GM19351 (cell line): ENCODE measurements around the gene NOTCH2.
"Not testable (repeated sequence)": the region's sequence is repeated elsewhere in the genome, so short reads cannot be mapped to it uniquely, and the experiment has no call there.

ENCODE experiments used
- ATAC-seq: cut with Tn5 transposase; IDR thresholded peaks from one replicate; pipeline ENCODE4 v1.9.1; 2021; ENCODE audit warnings: mild to moderate bottlenecking, moderate library complexity; ENCODE audit not compliant: unreplicated experiment

The NOTCH2 gene

GRCh38 chr1:119975582-119976254 lies 93.7 kb downstream of the NOTCH2 start:
- ATAC-seq, result not testable (repeated sequence)

DNA sequence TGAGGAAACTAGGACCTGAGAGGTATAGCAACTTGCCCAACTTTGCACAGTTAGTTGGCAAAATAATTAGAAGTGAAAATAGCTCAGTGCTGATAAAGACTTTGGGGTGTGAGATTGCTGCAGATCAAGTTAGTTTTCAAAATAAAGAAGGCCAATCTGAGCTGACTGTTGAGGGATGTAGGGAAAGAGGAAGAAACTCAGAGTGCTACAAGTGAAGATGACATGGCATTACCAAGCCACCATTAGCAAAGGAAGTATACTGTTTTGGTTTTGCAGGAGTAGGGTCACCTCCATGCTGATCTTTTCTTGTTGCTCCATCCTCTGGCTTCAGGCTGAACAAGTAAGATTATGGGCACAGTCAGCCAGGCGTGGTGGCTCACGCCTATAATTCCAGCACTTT lies 94.5 kb downstream of the NOTCH2 start:
- no peak for ATAC-seq

DNA sequence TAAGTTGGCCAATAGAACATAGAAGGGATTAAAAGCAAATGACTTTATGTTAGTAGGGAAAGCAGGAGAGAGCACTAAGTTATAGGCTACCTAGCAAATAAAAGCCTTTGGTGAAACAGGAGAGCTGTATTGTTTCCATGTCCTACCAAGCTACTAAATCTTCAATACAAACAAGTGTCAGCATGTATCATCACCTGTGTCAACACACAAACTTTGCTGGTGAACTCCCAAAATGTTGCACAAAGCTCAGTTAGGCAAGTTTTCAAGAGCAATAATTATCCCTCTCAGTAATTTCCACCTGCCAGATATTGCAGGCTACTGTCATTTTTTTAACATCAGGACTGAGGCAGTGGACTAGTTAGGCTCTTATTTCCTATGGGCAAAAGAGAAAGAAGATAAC lies 95.4 kb downstream of the NOTCH2 start:
- ATAC-seq, result no peak

DNA sequence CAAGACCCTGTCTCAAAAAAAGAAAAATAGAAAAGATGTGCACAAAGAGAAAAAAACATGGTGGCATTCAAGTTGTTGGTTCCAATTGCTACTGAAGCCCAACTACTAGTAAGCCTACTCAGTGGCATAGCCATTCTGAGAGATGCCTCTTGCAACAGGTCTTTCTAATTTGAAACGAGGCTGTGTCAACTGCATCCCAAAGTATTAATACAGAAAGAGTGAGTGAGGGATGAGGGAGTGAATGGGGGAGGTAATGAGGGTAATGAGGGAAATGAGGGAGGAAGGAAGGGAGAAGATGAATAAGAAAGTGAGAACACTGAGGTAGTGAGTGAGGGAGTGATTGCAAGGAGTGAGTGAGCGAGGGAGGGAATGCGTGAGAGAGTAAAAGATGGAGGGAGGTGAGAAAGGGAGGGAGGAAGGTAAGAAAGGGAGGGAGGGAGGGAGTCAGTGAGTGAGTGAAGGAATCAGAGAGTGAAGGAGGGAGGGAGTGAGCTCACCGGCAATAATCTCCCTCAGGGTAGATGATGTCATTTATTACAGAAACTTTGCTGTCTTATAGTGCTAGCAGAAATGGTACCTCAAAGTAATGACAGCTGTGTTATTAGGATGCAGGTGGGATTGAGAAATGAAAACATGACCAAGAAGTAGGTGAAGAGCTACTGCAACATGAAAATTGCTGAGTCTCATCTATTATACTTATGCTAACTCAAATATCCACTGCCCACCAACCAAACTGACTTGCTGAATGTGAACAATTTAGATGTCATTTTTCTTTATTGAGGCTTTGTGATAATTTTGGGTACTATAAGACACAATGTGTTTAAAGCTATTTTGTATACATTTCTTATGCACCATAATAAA lies 97.5 kb downstream of the NOTCH2 start:
- ATAC-seq, result no peak

DNA sequence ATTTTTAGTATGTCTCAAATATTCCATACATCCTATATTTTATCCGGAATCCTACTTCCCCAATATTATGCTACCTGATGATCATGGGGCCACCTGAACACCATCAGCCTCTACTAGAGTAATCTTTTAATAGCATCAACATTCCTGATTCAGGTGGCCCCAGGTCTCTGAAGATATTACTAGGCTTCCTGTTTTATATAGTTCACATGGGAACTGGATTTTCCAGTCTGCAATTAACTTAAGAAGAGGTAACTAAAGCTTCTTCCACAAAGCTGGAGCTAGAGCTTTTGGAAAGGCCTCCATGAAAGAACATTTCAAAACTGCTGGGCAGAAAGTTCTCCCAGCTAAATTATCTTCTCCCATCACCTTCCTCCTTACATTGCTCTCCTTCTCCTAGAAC lies 100.9 kb downstream of the NOTCH2 start:
- ATAC-seq, result no peak

- peak; percentile 90 for ATAC-seq
Observed at GRCh38 chr1:119968068-119968492, 101.4 kb downstream of the NOTCH2 start.

DNA sequence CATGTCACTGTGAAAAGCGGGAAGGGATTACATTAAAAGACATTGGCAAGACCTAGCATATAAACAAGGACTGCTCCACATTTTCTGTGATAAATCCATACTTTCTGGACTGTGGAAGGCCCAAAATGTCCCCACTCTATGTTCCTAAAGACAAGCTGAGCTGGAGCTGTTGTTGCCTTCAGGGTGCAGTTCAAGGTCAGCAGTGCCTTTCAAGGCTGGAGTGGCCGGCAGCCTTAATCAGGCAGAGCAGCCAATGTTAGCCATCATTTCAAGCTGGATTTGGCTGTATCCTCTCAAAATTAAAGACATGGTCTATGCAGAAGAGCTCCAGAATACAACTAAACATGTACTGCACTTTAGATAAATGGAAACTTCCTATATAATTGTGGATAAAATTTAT lies 102.8 kb downstream of the NOTCH2 start:
- no peak for ATAC-seq

- ATAC-seq, result no peak
Observed at GRCh38 chr1:119966020-119966419, 103.4 kb downstream of the NOTCH2 start.

GRCh38 chr1:119964673-119965363 lies 104.6 kb downstream of the NOTCH2 start:
- ATAC-seq, result no peak

- ATAC-seq, result no peak
Observed at GRCh38 chr1:119962296-119962968, 107.0 kb downstream of the NOTCH2 start.

GRCh38 chr1:119960501-119960900 lies 109.0 kb downstream of the NOTCH2 start:
- ATAC-seq, result no peak

- ATAC-seq, result no peak
Observed at GRCh38 chr1:119959268-119960220, 109.9 kb downstream of the NOTCH2 start.

GRCh38 chr1:119958223-119958622 lies 111.2 kb downstream of the NOTCH2 start:
- no peak for ATAC-seq

DNA sequence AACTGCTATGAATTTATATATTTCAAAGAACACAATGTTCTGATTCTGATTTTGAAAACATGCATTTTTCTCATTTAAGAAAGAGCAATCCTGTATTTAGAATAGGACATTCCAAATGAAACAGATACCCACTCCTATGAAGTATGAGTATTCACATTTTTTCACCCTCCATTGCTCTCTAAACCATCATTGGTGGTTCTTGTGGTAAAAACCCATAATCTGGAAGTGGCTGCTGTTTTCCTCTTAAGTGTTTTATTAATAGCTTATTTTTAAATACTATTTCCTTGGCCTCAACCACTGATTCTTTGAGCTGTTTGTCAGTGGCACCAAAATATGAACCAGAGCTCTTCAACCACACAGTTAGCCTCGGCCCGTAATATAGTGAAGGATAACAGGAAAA lies 113.2 kb downstream of the NOTCH2 start:
- ATAC-seq, result no peak

DNA sequence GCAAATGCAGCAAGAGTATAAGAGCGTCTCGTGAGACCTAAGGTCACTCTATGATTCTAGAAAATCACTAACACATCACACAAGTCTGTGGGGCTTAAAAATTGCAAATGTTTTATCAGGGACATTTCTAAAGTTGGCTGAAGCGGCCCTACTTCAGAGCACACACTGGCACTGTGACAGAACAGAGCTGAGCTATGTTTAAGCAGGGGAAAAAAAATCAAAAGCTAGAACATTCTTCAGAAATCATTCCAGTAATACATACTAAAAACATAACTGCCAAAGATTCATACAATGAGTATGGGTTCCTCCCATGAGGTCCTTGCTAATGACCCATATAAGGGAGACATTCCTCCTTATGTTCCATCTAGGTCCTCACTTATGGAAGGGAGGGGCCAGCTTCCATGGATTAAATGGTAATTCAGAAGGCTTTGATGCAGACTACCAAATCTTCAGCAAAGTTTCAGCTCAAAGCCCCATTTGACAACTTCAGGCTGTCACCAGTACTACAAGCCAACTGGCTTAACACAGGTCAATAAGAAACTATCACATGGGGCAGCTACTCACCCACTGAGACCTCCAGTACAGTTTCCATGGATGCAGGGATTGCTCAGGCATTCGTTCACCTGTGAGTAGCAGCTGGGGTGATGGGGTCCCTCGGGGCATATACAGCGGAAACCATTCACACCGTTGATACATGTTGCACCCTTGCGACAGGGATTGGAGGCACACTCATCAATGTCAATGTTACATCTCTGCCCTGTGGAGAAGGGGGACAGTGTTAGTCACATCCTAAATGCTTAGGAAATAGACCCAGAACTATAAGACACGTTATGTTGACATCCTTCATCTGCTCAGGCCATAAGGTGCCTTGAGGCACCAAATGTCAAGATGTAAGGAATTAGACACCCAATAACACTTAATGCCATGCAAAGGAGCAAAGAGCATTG lies 114.7 kb downstream of the NOTCH2 start:
- peak; percentile 43 for ATAC-seq

DNA sequence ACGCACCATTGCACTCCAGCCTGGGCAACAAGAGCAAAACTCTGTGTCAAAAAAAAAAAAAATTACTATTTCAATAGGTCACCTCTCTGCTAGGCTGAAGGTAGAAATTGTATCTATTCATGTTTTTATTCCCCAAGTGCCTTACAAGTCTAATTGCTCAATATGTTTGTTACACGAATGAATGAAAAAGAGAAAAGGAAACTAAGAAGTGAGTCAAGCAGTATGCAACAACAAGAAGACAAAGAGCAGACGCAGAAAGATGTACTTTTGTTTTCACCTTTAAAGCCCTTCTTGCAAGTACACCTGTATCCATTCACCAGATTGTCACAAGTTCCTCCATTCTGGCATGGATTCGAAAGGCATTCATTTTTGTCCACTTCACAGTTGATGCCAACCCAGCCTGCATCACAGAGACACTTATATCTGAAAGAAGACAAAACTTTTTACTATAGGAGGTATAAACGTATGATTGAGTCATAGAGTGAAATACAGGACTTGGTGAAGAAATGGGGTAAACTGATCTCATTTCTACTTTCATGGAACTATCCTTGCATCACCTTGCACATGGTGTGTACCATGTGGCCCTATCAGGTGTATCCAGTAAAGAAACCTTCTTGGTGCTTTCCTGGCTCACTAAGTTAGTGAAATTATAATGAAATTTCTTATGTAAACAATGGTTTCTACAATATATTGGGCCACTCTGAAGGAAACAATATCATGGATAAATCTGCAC lies 116.0 kb downstream of the NOTCH2 start:
- no peak for ATAC-seq

DNA sequence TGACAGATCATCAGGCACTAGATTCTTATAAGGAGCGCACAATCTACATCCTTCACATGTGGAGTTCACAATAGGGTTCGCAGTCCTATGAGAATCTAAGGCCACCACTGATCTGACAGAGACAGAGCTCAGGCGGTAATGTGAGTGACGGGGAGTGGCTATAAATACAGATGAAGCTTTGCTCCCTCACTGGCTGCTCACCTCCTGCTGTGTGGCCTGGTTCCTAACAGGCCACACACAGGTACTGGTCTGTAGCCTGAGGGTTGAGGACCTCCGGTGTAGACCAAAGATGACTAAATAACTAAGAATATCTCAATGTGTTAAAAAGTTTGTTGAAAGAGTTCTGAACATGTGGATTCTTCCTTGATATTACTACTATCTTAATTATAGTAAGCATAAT lies 117.0 kb downstream of the NOTCH2 start:
- ATAC-seq, result no peak
